Measurements from ENCODE around the gene NCAM1. TPM values are rescaled to one million over a fixed set of nuclear protein-coding genes. Genes with fewer than 3 reads are reported as not detected.

Gene NCAM1
- total and polyA plus RNA-seq, 7 donors: 0.46 to 124 (median 64.2) TPM

DNA sequence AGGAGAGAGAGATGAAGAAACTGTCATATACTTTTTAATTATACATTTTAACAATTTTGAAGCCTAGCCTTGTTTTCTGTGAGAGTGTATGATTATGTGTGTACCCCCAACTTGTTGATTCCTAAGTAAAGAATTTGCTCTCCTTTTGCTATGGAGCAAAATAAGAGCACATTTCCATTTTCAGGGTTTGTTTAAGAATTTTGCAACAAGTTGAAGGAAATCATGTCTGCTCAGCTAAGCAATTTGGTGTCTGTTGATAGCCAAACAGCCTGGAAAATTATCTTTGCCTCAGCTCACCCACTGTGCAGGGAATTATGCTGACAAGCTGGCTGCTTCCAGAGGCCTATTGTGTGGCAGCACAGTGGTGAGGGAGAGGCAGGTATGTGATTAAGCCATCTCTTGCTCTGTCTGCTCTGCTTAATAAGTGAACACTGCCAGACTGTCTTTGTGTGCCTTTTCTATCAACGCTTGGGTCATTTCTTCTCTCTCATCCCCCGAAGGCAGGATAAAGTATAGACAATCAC, 218.0 kb downstream of the NCAM1 start:
- intact Hi-C loops (cut with DNase I): no loop called here
- DNase-seq: no peak
- Histone ChIP-seq H3K4me3 (no peak overlapping the region), H3K36me3 (no peaks in the 10 kb centered on the region), H3K27ac (no peak overlapping the region), H3K9me3 (no peaks in the 10 kb centered on the region), H3K27me3 (no peaks in the 10 kb centered on the region), H3K4me1 (peaks cover 0 to 22% (median 7%) of the 10 kb centered on the region in 4 donors)
- TF ChIP-seq CTCF (IDR thresholded peaks at IDR 0.05) (no peak), POLR2AphosphoS5 (IDR thresholded peaks at IDR 0.05) (no peak), POLR2A (IDR thresholded peaks at IDR 0.05) (no peak), EP300 (IDR thresholded peaks at IDR 0.05) (no peak)
- 72 to 80% methylated on average over 2 of the region's 2 CpGs for whole genome bisulfite sequencing, 2 donors

GRCh38 chr11:113181094-113181493, 219.9 kb downstream of the NCAM1 start:
- Histone ChIP-seq H3K27ac (no peak overlapping the region), H3K4me3 (no peak overlapping the region), H3K4me1 (peaks cover 0 to 13% (median 6%) of the 10 kb centered on the region in 4 donors), H3K36me3 (no peaks in the 10 kb centered on the region), H3K27me3 (no peaks in the 10 kb centered on the region), H3K9me3 (no peaks in the 10 kb centered on the region)
- DNase-seq: no peak
- intact Hi-C loops (cut with DNase I): no loop called here
- 88 to 92% methylated on average over 5 of the region's 5 CpGs for WGBS, 2 donors
- no peak for TF ChIP-seq CTCF (IDR thresholded peaks at IDR 0.05)
- TF ChIP-seq POLR2AphosphoS5 (IDR thresholded peaks at IDR 0.05): no peak
- TF ChIP-seq EP300 (IDR thresholded peaks at IDR 0.05): no peak
- TF ChIP-seq POLR2A (IDR thresholded peaks at IDR 0.05): no peak

DNA sequence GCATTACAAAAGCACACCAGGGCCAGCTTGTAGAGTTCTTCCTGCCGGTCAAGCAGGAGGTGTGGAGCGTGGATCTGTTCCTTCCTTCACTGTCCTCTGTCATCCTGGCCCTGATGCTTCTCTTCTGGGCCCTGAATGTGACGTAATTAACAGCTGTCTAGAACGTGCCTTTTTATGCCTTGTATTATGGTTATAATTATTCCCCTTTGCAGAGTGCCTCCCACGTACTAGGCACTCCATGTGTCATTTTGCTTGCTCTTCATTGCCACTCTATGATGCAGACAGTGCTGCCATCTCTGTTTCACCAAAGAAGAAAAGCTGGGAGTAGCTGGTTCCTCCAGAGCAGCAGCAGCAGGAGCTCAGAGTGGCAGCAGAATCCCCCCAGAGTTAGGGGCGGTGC, 221.1 kb downstream of the NCAM1 start:
- intact Hi-C loops (cut with DNase I): no loop called here
- Histone ChIP-seq H3K36me3 (no peaks in the 10 kb centered on the region), H3K27me3 (no peaks in the 10 kb centered on the region), H3K4me3 (no peak overlapping the region), H3K9me3 (no peaks in the 10 kb centered on the region), H3K27ac (no peak overlapping the region), H3K4me1 (peaks cover 0 to 1% (median 0%) of the 10 kb centered on the region in 4 donors)
- no peak for TF ChIP-seq POLR2A (IDR thresholded peaks at IDR 0.05)
- TF ChIP-seq EP300 (IDR thresholded peaks at IDR 0.05): no peak
- no peak for TF ChIP-seq CTCF (IDR thresholded peaks at IDR 0.05)
- no peak for TF ChIP-seq POLR2AphosphoS5 (IDR thresholded peaks at IDR 0.05)
- 71 to 85% methylated on average over 6 of the region's 6 CpGs for WGBS, 2 donors
- no peak for DNase-seq

GRCh38 chr11:113184498-113184897, 223.3 kb downstream of the NCAM1 start:
- H3K27ac ChIP-seq: no peak overlapping the region
- no peak overlapping the region for H3K4me3 ChIP-seq
- intact Hi-C loops (cut with DNase I): no loop called here
- no peaks in the 10 kb centered on the region for H3K9me3 ChIP-seq
- DNase-seq: no peak
- H3K4me1 ChIP-seq: peaks cover 0 to 16% (median 0%) of the 10 kb centered on the region in 4 donors
- no peak for TF ChIP-seq POLR2A (IDR thresholded peaks at IDR 0.05)
- no peak for TF ChIP-seq CTCF (IDR thresholded peaks at IDR 0.05)
- TF ChIP-seq EP300 (IDR thresholded peaks at IDR 0.05): no peak
- no peak for TF ChIP-seq POLR2AphosphoS5 (IDR thresholded peaks at IDR 0.05)
- no peaks in the 10 kb centered on the region for H3K36me3 ChIP-seq
- 79 to 87% methylated on average over 5 of the region's 5 CpGs for WGBS, 2 donors
- no peaks in the 10 kb centered on the region for H3K27me3 ChIP-seq

- H3K4me3 ChIP-seq: no peak overlapping the region
- no peaks in the 10 kb centered on the region for H3K36me3 ChIP-seq
- H3K9me3 ChIP-seq: no peaks in the 10 kb centered on the region
- no peak for DNase-seq
- TF ChIP-seq CTCF (IDR thresholded peaks at IDR 0.05): no peak
- H3K27me3 ChIP-seq: no peaks in the 10 kb centered on the region
- H3K27ac ChIP-seq: no peak overlapping the region
- H3K4me1 ChIP-seq: peaks cover under 1 to 37% (median 12%) of the 10 kb centered on the region in 4 donors
- intact Hi-C loops (cut with DNase I): no loop called here
Measured at GRCh38 chr11:113188371-113188834, 227.2 kb downstream of the NCAM1 start.

Data from sigmoid colon (tissue), 7 donors.